Measurements from ENCODE around the gene TBC1D5.
"Not testable (repeated sequence)": the region's sequence is repeated elsewhere in the genome, so short reads cannot be mapped to it uniquely, and the experiment has no call there.

TBC1D5 gene

DNA sequence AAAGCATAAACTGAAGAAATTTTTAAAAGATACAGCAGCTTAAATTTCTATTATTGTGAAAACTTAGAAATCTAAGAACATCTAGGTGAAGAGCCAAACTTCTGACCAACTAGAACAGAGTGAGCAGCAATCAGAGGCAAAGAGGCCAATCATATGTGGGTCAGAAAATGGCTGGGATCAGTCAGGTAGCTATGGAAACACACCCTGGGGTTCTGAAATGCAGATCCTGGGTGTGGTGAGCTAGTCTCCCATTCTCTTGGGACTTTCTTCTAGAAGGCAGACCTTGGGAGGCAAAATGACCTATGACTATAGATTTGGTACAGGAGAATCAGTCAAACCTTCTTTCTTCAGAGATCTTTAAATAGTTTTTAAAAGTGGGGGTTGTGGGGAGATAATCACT, 385.8 kb downstream of the TBC1D5 start:
- H3K4me3 ChIP-seq (ENCODE audit: low read length), result no peak overlapping the region
- H3K36me3 ChIP-seq (ENCODE audit: control insufficient read depth, low read depth, low read length), result no peaks in the 10 kb centered on the region
- H3K27ac ChIP-seq (ENCODE audit: low read length), result no peak overlapping the region
- H3K27me3 ChIP-seq (ENCODE audit: control insufficient read depth, insufficient read depth, low read length), result no peaks in the 10 kb centered on the region
- H3K9ac ChIP-seq (ENCODE audit: low read length), result no peak overlapping the region
- peaks cover 9% of the 10 kb centered on the region for H3K4me1 ChIP-seq (ENCODE audit: control insufficient read depth, low read depth, low read length)
- H3K9me3 ChIP-seq (ENCODE audit: control insufficient read depth, low read depth, low read length), result no peaks in the 10 kb centered on the region

DNA sequence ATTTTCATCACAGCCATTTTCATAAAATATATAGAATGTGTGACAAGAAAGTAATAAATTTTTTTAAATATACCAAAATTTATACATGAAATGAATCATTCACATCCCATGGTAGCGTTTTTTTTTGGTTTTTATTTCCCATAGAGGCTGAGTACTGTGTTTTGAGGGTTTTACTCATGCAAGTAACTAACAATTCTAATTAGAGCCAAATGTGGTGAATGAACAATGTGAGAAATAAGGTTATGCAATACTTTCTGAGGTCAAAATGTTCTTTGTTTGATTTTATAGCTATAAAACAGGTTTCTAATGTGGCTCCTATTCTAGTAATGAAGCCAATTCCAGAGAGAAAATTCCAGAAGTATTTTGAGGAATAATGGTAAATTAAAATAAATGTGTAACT, 386.8 kb downstream of the TBC1D5 start:
- no peak overlapping the region for H3K4me3 ChIP-seq (ENCODE audit: low read length)
- H3K27ac ChIP-seq (ENCODE audit: low read length), result no peak overlapping the region
- no peaks in the 10 kb centered on the region for H3K9me3 ChIP-seq (ENCODE audit: control insufficient read depth, low read depth, low read length)
- H3K27me3 ChIP-seq (ENCODE audit: control insufficient read depth, insufficient read depth, low read length), result no peaks in the 10 kb centered on the region
- H3K4me1 ChIP-seq (ENCODE audit: control insufficient read depth, low read depth, low read length), result peaks cover 9% of the 10 kb centered on the region
- no peak overlapping the region for H3K9ac ChIP-seq (ENCODE audit: low read length)
- H3K36me3 ChIP-seq (ENCODE audit: control insufficient read depth, low read depth, low read length), result no peaks in the 10 kb centered on the region

DNA sequence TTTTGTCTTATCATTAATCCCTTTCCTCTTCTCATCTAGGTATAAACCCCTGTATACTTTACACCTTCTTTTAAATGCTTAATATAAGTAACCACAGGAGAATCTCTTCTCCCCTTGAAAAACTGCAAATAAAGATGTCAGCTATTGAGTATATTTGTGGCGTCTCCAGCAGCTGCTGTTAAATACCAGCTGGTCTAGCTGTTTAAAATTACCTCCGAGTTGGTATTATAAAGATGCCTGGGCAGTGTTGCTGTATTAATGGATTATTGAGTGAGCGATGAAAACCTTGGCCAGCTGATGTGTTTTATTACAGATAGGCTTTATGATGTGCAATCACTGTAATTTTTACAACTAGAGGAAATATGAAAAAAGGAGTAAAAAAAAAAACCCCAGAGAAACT, 388.1 kb downstream of the TBC1D5 start:
- H3K4me3 ChIP-seq (ENCODE audit: low read length), result no peak overlapping the region
- no peak overlapping the region for H3K27ac ChIP-seq (ENCODE audit: low read length)
- H3K4me1 ChIP-seq (ENCODE audit: control insufficient read depth, low read depth, low read length), result peaks cover 9% of the 10 kb centered on the region
- H3K9me3 ChIP-seq (ENCODE audit: control insufficient read depth, low read depth, low read length), result no peaks in the 10 kb centered on the region
- H3K36me3 ChIP-seq (ENCODE audit: control insufficient read depth, low read depth, low read length), result no peaks in the 10 kb centered on the region
- no peaks in the 10 kb centered on the region for H3K27me3 ChIP-seq (ENCODE audit: control insufficient read depth, insufficient read depth, low read length)
- H3K9ac ChIP-seq (ENCODE audit: low read length), result no peak overlapping the region

DNA sequence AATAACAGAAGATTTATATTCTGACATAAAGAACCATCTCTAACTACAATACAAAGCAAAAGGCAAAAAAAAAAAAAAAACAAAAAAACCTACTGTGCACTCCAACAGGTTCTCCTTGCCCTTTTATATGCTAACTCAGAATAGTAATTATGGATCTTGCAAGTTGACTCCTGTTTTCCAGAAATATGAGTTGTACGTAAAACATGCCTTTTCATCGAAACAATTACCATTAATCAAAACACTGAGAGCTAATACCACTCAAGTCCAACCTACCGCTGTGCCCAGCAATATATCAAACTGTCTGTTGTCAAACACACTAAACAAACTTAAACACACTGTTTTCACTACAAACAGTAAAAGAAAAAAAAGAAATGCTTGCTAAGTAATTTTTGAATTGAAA, 389.8 kb downstream of the TBC1D5 start:
- Histone ChIP-seq H3K9ac (ENCODE audit: low read length) (no peak overlapping the region), H3K36me3 (ENCODE audit: control insufficient read depth, low read depth, low read length) (no peaks in the 10 kb centered on the region), H3K27ac (ENCODE audit: low read length) (no peak overlapping the region), H3K9me3 (ENCODE audit: control insufficient read depth, low read depth, low read length) (no peaks in the 10 kb centered on the region), H3K27me3 (ENCODE audit: control insufficient read depth, insufficient read depth, low read length) (no peaks in the 10 kb centered on the region), H3K4me3 (ENCODE audit: low read length) (no peak overlapping the region), H3K4me1 (ENCODE audit: control insufficient read depth, low read depth, low read length) (peaks cover 9% of the 10 kb centered on the region)

DNA sequence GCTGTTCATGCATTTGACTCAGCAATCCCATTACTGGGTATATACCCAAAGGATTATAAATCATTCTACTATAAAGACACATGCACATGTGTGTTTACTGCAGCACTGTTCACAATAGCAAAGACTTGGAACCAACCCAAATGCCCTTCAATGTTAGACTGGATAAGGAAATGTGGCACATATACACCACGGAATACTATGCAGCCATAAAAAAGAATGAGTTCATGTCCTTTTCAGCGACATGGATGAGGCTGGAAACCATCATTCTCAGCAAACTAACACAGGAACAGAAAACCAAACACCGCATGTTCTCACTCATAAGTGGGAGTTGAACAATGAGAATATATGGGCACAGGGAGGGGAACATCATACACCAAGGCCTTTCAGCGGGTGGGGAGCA, 391.2 kb downstream of the TBC1D5 start:
- H3K4me1 ChIP-seq (ENCODE audit: control insufficient read depth, low read depth, low read length); H3K27me3 ChIP-seq (ENCODE audit: control insufficient read depth, insufficient read depth, low read length); H3K27ac ChIP-seq (ENCODE audit: low read length); H3K9me3 ChIP-seq (ENCODE audit: control insufficient read depth, low read depth, low read length); H3K9ac ChIP-seq (ENCODE audit: low read length); H3K36me3 ChIP-seq (ENCODE audit: control insufficient read depth, low read depth, low read length); H3K4me3 ChIP-seq (ENCODE audit: low read length): not testable (repeated sequence)

DNA sequence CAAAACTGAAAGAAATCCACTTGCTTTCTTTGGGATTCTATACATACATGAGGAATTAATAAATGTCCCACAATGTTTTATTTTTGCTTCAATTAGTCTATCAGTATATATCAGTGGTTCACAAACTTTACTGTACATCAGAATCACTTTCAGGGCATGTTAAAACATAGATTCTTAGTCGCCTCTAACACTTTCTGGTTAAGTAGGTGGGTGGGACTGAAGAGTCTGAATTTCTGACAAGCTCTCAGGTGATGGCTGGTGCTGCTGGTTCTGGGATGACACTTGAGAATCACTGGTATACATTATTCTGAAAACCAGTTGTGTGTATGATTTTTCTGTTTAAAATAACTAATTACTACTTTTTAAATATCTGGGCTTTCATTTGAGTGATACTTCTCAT, 393.3 kb downstream of the TBC1D5 start:
- Histone ChIP-seq H3K9ac (ENCODE audit: low read length) (no peak overlapping the region), H3K27me3 (ENCODE audit: control insufficient read depth, insufficient read depth, low read length) (no peaks in the 10 kb centered on the region), H3K36me3 (ENCODE audit: control insufficient read depth, low read depth, low read length) (no peaks in the 10 kb centered on the region), H3K4me3 (ENCODE audit: low read length) (no peak overlapping the region), H3K9me3 (ENCODE audit: control insufficient read depth, low read depth, low read length) (no peaks in the 10 kb centered on the region), H3K27ac (ENCODE audit: low read length) (no peak overlapping the region), H3K4me1 (ENCODE audit: control insufficient read depth, low read depth, low read length) (no peaks in the 10 kb centered on the region)

DNA sequence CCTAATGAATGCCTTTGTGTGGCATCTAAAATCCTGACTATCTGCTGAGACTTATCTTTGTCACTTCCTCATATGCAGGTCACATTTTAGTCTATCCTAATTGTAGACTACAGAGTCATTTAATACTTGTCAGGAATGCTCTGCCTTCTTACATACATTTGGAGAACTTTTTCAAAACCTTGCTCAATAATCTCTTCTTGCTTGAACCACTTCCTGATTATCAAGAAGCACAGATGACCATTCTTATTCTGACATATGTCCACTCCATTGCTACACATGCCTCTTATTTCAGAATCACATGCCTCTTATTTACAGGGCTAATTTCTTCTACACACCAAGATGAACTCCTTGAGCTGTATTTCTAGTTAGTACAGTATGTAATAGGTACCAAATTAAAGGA, 400.3 kb downstream of the TBC1D5 start:
- Histone ChIP-seq H3K36me3 (ENCODE audit: control insufficient read depth, low read depth, low read length) (no peaks in the 10 kb centered on the region), H3K27me3 (ENCODE audit: control insufficient read depth, insufficient read depth, low read length) (no peaks in the 10 kb centered on the region), H3K4me1 (ENCODE audit: control insufficient read depth, low read depth, low read length) (no peaks in the 10 kb centered on the region), H3K9ac (ENCODE audit: low read length) (no peak overlapping the region), H3K27ac (ENCODE audit: low read length) (no peak overlapping the region), H3K9me3 (ENCODE audit: control insufficient read depth, low read depth, low read length) (no peaks in the 10 kb centered on the region), H3K4me3 (ENCODE audit: low read length) (no peak overlapping the region)

DNA sequence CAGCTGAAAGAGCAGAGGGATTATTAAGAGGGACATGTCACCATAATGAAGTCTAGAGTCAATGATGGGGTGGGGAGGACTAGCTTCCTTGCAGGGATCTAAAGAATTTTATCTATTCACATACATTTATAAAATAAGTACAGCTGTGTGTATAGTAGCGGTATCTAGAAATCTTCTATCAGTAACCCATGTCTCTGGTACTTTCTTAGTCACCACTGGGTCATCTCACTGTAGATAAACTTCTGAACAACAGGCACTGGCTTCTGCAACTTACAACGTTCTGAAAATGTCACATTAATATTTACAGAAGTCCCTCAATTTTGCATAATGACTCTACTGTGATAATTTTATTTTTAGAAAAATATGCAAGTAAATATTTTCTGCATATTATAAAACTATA, 401.7 kb downstream of the TBC1D5 start:
- Histone ChIP-seq H3K36me3 (ENCODE audit: control insufficient read depth, low read depth, low read length) (no peaks in the 10 kb centered on the region), H3K9ac (ENCODE audit: low read length) (no peak overlapping the region), H3K4me1 (ENCODE audit: control insufficient read depth, low read depth, low read length) (no peaks in the 10 kb centered on the region), H3K4me3 (ENCODE audit: low read length) (no peak overlapping the region), H3K27me3 (ENCODE audit: control insufficient read depth, insufficient read depth, low read length) (no peaks in the 10 kb centered on the region), H3K27ac (ENCODE audit: low read length) (no peak overlapping the region), H3K9me3 (ENCODE audit: control insufficient read depth, low read depth, low read length) (no peaks in the 10 kb centered on the region)

DNA sequence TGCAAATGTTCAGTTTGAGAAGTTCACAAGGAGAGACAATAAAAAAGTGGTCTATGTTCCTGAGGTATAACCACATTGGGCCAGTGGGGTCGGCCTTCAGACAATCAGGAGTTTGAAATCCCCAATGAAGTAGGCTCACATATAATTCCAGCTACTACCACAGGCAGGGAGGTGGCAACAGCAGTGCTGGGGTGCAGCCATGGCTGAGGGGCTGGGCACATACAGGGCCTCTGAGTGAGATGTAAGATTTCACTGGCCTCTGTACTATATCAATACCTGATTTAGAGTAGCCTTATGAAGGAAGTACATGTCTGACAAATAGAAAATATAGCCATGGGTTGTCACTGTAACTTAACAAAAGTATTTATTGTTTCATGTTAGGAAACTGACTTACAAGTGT, 402.2 kb downstream of the TBC1D5 start:
- Histone ChIP-seq H3K4me1 (ENCODE audit: control insufficient read depth, low read depth, low read length) (no peaks in the 10 kb centered on the region), H3K36me3 (ENCODE audit: control insufficient read depth, low read depth, low read length) (no peaks in the 10 kb centered on the region), H3K4me3 (ENCODE audit: low read length) (no peak overlapping the region), H3K9ac (ENCODE audit: low read length) (no peak overlapping the region), H3K27ac (ENCODE audit: low read length) (no peak overlapping the region), H3K9me3 (ENCODE audit: control insufficient read depth, low read depth, low read length) (no peaks in the 10 kb centered on the region), H3K27me3 (ENCODE audit: control insufficient read depth, insufficient read depth, low read length) (no peaks in the 10 kb centered on the region)

DNA sequence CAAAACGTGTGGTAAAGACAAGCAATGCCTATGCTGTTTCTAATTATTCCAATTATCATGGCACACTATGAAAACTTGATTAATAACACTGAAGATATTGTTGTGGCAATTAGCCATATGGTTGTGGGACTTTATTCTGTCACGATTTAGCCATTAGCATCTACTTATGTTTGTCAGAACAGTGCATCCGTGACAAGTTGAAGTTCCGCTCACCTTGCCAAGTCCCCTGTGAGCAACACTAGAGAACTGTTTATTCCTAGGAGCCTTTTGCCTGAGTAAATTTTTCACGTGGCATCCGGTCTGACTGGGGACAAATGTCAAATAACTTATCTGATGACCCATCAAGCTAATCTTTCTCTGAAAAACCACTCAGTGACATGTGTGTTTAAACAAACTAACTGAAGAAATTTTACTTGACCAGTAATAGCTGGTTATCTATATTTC, 403.3 kb downstream of the TBC1D5 start:
- H3K27me3 ChIP-seq (ENCODE audit: control insufficient read depth, insufficient read depth, low read length), result no peaks in the 10 kb centered on the region
- H3K9me3 ChIP-seq (ENCODE audit: control insufficient read depth, low read depth, low read length), result no peaks in the 10 kb centered on the region
- no peak overlapping the region for H3K27ac ChIP-seq (ENCODE audit: low read length)
- no peaks in the 10 kb centered on the region for H3K36me3 ChIP-seq (ENCODE audit: control insufficient read depth, low read depth, low read length)
- no peak overlapping the region for H3K9ac ChIP-seq (ENCODE audit: low read length)
- H3K4me1 ChIP-seq (ENCODE audit: control insufficient read depth, low read depth, low read length), result peaks cover 4% of the 10 kb centered on the region
- H3K4me3 ChIP-seq (ENCODE audit: low read length), result no peak overlapping the region

DNA sequence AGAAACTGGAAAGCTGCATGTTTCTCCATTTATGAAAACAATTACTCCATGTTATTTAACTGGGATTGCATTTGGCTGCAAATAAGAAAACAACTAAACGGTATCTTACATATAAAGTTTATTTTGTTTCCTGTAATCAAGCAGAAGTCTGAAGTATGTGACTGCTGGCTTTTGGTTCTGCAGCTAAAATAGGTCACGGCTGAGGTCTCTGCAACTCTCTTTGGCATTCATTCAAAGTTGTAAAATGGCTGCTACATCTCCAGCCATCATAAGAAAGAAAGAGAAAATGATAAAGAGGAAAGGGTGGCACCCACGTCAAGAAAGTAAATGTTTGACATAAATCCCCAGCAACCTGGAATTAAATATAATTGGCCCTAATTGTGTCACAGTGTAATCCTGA, 406.1 kb downstream of the TBC1D5 start:
- H3K27ac ChIP-seq (ENCODE audit: low read length), result no peak overlapping the region
- no peaks in the 10 kb centered on the region for H3K27me3 ChIP-seq (ENCODE audit: control insufficient read depth, insufficient read depth, low read length)
- H3K9me3 ChIP-seq (ENCODE audit: control insufficient read depth, low read depth, low read length), result no peaks in the 10 kb centered on the region
- no peak overlapping the region for H3K9ac ChIP-seq (ENCODE audit: low read length)
- H3K4me3 ChIP-seq (ENCODE audit: low read length), result no peak overlapping the region
- H3K36me3 ChIP-seq (ENCODE audit: control insufficient read depth, low read depth, low read length), result no peaks in the 10 kb centered on the region
- peaks cover 9% of the 10 kb centered on the region for H3K4me1 ChIP-seq (ENCODE audit: control insufficient read depth, low read depth, low read length)

DNA sequence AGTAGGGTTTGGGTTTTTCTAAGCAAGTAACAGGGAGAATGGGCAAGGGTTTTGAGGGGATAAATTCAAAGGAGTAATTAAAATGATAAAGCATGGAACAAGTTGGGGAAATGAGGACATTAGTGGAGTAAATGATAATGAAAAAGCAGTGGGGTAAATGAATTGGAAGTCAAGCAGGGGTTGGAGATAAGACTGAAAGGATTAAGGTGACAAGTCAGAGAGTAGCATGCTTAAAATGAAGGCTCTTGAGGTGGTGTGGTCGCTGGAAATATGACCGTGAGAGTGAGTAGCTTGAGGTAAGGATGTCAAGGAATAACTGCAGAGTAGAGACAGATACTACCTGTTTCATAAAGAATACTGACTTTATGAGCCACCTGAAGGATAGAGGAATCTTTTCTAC, 408.5 kb downstream of the TBC1D5 start:
- H3K27ac ChIP-seq (ENCODE audit: low read length), result no peak overlapping the region
- no peaks in the 10 kb centered on the region for H3K36me3 ChIP-seq (ENCODE audit: control insufficient read depth, low read depth, low read length)
- H3K9me3 ChIP-seq (ENCODE audit: control insufficient read depth, low read depth, low read length), result no peaks in the 10 kb centered on the region
- H3K4me1 ChIP-seq (ENCODE audit: control insufficient read depth, low read depth, low read length), result peaks cover 9% of the 10 kb centered on the region
- H3K9ac ChIP-seq (ENCODE audit: low read length), result no peak overlapping the region
- H3K27me3 ChIP-seq (ENCODE audit: control insufficient read depth, insufficient read depth, low read length), result no peaks in the 10 kb centered on the region
- no peak overlapping the region for H3K4me3 ChIP-seq (ENCODE audit: low read length)
